Measurements from ENCODE around the gene CORO2B.

DNA sequence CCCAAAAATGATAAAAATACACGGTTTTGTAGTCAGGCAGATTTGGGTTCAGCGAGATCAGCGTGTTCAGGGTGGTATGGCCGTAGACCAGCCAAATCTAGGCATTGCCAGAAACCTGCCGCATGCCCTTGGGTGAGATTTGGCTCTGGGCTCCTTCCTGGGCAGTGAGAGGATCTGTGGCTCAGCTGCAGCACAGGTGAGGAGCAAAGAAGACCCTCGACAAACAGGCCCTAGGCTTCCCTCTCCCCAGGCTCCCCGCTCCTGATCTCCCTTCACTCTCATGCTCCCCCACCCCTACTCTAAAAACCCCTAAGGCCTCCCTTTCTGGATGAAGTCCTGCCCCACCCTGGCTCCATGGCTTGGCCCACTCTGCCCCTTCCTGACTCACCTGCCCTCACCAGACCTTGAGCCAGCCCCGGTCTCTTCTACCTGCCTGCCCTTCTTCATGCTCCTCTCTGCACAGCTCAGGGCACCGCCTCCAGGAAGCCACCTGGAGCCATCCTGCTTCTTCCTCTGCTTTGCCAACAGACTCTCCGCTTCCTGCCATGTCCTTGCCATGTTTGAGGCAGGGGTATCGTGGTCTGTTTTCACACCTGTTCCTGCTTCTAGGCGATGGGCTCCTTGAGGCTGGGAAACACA, 88.1 kb downstream of the CORO2B start:
- TF ChIP-seq, protein P1, sequence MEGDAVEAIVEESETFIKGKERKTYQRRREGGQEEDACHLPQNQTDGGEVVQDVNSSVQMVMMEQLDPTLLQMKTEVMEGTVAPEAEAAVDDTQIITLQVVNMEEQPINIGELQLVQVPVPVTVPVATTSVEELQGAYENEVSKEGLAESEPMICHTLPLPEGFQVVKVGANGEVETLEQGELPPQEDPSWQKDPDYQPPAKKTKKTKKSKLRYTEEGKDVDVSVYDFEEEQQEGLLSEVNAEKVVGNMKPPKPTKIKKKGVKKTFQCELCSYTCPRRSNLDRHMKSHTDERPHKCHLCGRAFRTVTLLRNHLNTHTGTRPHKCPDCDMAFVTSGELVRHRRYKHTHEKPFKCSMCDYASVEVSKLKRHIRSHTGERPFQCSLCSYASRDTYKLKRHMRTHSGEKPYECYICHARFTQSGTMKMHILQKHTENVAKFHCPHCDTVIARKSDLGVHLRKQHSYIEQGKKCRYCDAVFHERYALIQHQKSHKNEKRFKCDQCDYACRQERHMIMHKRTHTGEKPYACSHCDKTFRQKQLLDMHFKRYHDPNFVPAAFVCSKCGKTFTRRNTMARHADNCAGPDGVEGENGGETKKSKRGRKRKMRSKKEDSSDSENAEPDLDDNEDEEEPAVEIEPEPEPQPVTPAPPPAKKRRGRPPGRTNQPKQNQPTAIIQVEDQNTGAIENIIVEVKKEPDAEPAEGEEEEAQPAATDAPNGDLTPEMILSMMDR (IDR thresholded peaks at IDR 0.05; ENCODE audit: low read length) = no peak
- TF ChIP-seq EZH2 (optimal IDR thresholded peaks at IDR 0.05; ENCODE audit: low read depth, low read length) (no peak), EZH2phosphoT487 (IDR thresholded peaks at IDR 0.05; ENCODE audit: low read length) (no peak)
